Mononuclear cell (primary cell): Measurements from ENCODE around the gene ATP8A2. TPM values are rescaled to one million over a fixed set of nuclear protein-coding genes. Genes with fewer than 3 reads are reported as not detected.

Source experiments
- H3K27me3 ChIP-seq: 2 replicates; pipeline ENCODE4 v1.6.0; 2011; ENCODE audit warnings: low read length, control low read depth; ENCODE audit not compliant: insufficient read depth
- H3K4me1 ChIP-seq: 2 replicates; pipeline ENCODE4 v1.5.1; 2011; ENCODE audit warnings: mild to moderate bottlenecking, low read length, control low read depth; ENCODE audit not compliant: insufficient read depth
- H3K4me3 ChIP-seq: 2 replicates; pipeline ENCODE4 v1.5.1; 2011; ENCODE audit warnings: mild to moderate bottlenecking, low read length, moderate library complexity
- H3K9me3 ChIP-seq: 2 replicates; pipeline ENCODE4 v1.5.1; 2011; ENCODE audit warnings: low read depth, mild to moderate bottlenecking, control low read depth, low read length
- total RNA-seq: library from RNA; depleted of rRNA; stranded (reverse); fragments of >200 nt; gene quantifications from one replicate; pipeline ENCODE4 v1.2.3, GENCODE V29; 2012

The ATP8A2 gene
- total RNA-seq, 1 donor, result 0.21 TPM

- Histone ChIP-seq H3K4me1 (peaks cover 39% of the 10 kb centered on the region), H3K4me3 (no peak overlapping the region), H3K27me3 (no peaks in the 10 kb centered on the region), H3K9me3 (no peaks in the 10 kb centered on the region)
Observed at GRCh38 chr13:25847635-25848626, 476.2 kb downstream of the ATP8A2 start.

- H3K4me1 ChIP-seq, result peaks cover 39% of the 10 kb centered on the region
- H3K4me3 ChIP-seq, result no peak overlapping the region
- H3K27me3 ChIP-seq, result no peaks in the 10 kb centered on the region
- H3K9me3 ChIP-seq, result no peaks in the 10 kb centered on the region
Observed at GRCh38 chr13:25848812-25849745, 477.3 kb downstream of the ATP8A2 start.

GRCh38 chr13:25857830-25858229 lies 486.1 kb downstream of the ATP8A2 start:
- no peaks in the 10 kb centered on the region for H3K4me1 ChIP-seq
- H3K4me3 ChIP-seq, result no peak overlapping the region
- H3K27me3 ChIP-seq, result no peaks in the 10 kb centered on the region
- no peaks in the 10 kb centered on the region for H3K9me3 ChIP-seq

- no peaks in the 10 kb centered on the region for H3K4me1 ChIP-seq
- H3K4me3 ChIP-seq, result no peak overlapping the region
- H3K9me3 ChIP-seq, result no peaks in the 10 kb centered on the region
- no peaks in the 10 kb centered on the region for H3K27me3 ChIP-seq
Observed at GRCh38 chr13:25859528-25859927, 487.8 kb downstream of the ATP8A2 start.

- Histone ChIP-seq H3K9me3 (no peaks in the 10 kb centered on the region), H3K27me3 (no peaks in the 10 kb centered on the region), H3K4me3 (no peak overlapping the region), H3K4me1 (no peaks in the 10 kb centered on the region)
Observed at GRCh38 chr13:25860265-25860664, 488.5 kb downstream of the ATP8A2 start.

- no peak overlapping the region for H3K4me3 ChIP-seq
- H3K27me3 ChIP-seq, result no peaks in the 10 kb centered on the region
- H3K9me3 ChIP-seq, result no peaks in the 10 kb centered on the region
- H3K4me1 ChIP-seq, result no peaks in the 10 kb centered on the region
Observed at GRCh38 chr13:25860862-25861261, 489.1 kb downstream of the ATP8A2 start.

GRCh38 chr13:25862156-25862555 lies 490.4 kb downstream of the ATP8A2 start:
- Histone ChIP-seq H3K4me3 (no peak overlapping the region), H3K27me3 (no peaks in the 10 kb centered on the region), H3K9me3 (no peaks in the 10 kb centered on the region), H3K4me1 (no peaks in the 10 kb centered on the region)

DNA sequence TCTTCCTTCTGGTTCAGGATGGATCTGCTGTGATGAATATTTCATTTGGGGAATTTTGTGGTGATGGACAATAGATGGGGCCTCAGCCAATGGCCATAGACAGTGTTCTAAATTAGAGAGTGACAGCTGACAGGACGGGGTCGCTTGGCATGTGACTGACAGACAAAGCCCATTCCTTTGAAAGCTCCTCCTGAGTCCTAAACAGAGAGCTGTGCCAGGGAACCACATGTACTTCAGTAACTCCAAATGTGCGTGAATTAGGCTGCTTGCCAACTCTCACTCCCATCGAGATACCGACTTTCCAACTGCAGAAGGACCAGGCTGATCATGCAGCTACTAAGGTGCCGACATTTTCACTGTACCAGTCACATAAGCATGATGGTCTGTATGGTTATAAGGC lies 492.3 kb downstream of the ATP8A2 start:
- Histone ChIP-seq H3K9me3 (no peaks in the 10 kb centered on the region), H3K4me1 (no peaks in the 10 kb centered on the region), H3K27me3 (no peaks in the 10 kb centered on the region), H3K4me3 (no peak overlapping the region)

DNA sequence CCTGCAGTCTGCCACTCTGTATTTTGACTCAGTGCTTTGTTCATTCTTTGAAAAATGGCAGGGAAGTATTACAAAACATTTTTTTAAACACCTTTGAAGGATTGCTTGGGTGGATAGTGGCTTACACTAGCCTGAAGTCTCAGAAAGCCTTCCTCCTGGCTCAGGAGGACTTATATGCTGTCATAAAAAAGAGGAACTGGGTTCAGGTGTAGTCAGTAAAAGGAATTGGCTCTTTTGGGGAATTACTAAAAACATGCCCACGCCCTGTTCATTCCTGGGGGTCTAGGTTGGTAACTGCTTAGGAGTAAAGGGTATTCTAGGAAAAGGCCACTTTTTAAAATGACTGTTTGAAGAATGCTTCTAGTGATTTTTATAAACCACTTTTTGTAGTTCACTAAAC lies 493.2 kb downstream of the ATP8A2 start:
- Histone ChIP-seq H3K9me3 (no peaks in the 10 kb centered on the region), H3K4me1 (no peaks in the 10 kb centered on the region), H3K27me3 (no peaks in the 10 kb centered on the region)

GRCh38 chr13:25865391-25865790 lies 493.6 kb downstream of the ATP8A2 start:
- Histone ChIP-seq H3K27me3 (no peaks in the 10 kb centered on the region), H3K4me3 (no peak overlapping the region), H3K9me3 (no peaks in the 10 kb centered on the region), H3K4me1 (no peaks in the 10 kb centered on the region)

More for the DNA sequence above, 493.2 kb downstream of the ATP8A2 start:
- H3K4me3 ChIP-seq, result no peak overlapping the region

DNA sequence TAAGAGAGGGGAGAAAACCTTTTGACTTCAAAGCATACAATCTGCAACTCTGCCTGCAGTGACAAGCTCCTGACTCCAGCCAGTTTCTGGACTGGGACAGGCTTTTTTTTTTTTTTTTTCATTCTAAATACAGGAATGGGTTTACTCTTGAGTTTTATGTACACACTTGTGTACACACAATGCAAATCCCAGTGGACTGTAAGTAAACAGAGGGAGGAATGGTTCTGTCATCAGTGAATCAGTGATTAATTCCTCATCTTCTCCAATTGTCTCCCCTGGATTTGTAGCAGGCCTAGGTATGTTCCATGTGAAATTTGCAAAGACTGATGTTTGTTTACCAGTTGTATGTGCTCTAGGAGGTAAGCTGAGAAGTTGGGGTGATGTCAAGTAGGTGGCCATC lies 495.3 kb downstream of the ATP8A2 start:
- Histone ChIP-seq H3K4me3 (no peak overlapping the region), H3K4me1 (peaks cover 5% of the 10 kb centered on the region), H3K9me3 (no peaks in the 10 kb centered on the region), H3K27me3 (no peaks in the 10 kb centered on the region)

GRCh38 chr13:25868490-25868889 lies 496.7 kb downstream of the ATP8A2 start:
- peaks cover 11% of the 10 kb centered on the region for H3K4me1 ChIP-seq
- H3K27me3 ChIP-seq, result no peaks in the 10 kb centered on the region
- no peak overlapping the region for H3K4me3 ChIP-seq
- no peaks in the 10 kb centered on the region for H3K9me3 ChIP-seq

DNA sequence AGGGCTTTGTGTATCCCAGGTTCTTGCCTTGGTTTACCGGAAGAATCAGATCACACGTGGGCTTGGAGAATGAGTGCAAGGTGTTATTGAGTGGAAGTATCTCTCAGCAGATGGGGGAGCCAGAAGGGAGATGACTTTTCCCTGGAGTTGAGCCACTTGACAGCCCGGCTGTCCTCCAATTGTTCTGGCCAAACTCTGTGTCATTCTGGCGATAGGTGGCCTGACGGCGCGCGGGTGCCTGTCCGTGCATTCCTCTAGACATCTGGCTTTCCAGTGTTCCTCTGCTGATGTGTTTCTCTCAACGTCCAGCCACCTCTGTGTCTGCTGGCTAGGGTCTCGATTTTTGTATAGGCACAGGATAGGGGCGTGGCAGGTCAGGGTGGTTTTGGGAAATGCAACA lies 498.2 kb downstream of the ATP8A2 start:
- no peaks in the 10 kb centered on the region for H3K27me3 ChIP-seq
- H3K4me3 ChIP-seq, result no peak overlapping the region
- H3K9me3 ChIP-seq, result no peaks in the 10 kb centered on the region
- H3K4me1 ChIP-seq, result peaks cover 25% of the 10 kb centered on the region

DNA sequence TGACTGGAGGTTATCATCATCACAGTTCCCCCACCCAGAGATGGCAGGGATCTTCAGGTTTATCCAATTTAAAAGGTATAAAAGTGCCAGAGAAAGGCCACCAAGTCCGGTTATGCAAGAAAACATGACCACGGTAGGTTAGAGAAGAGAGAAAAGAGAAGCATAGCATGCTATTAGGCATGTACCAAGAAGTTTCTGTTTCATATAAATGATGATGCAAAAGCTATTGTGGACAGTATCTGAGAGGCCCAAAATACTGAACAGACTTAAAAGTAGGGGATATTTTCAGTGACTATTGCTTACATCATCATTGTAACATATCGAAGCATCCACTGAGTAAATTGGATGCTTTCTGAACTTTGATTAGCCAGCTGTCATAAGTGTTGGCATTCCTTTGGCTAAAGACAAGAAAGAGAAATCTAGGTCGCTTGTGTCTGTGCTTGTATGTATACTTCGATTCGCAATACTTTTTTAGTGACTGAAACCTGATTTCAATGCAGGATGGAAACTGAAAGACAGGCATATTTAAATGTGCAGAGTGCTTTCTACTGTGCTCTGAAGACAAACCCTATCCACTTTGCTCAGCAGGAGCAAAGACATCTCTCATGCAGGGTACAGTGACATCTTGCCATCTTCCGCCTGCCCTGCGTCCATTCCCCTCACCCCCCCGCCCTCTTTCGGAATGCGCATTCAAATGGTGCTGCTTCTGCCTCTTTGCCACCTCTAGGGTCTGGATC lies 499.8 kb downstream of the ATP8A2 start:
- no peak overlapping the region for H3K4me3 ChIP-seq
- H3K9me3 ChIP-seq, result no peaks in the 10 kb centered on the region
- no peaks in the 10 kb centered on the region for H3K27me3 ChIP-seq
- H3K4me1 ChIP-seq, result peaks cover 29% of the 10 kb centered on the region
